Naive B cell (primary cell): ENCODE data around the gene TSPAN2. TPM values are rescaled to one million over a fixed set of nuclear protein-coding genes. Genes with fewer than 3 reads are reported as not detected.

Source experiments
- ATAC-seq, 2 donors: fragments of 150-1000 bp; cut with Tn5 transposase; 2 replicates each; pipeline ENCODE4 v1.10.0; 2021; ENCODE audit warnings: low read depth in 2 of 2, mild to moderate bottlenecking in 2 of 2, moderate library complexity in 2 of 2
- DNase-seq: peaks from one replicate; pipeline ENCODE4 v3.0.0; 2022
- H3K27ac Mint-ChIP-seq, 6 donors: one replicate each; pipeline ENCODE4 v1.8.0; 2020 to 2022; ENCODE audit warnings: mild to moderate bottlenecking in 6 of 6, mixed read lengths in 6 of 6, moderate library complexity in 5 of 6, inconsistent platforms in 2 of 6
- H3K27me3 Mint-ChIP-seq, 3 donors: one replicate each; pipeline ENCODE4 v1.8.0; 2021 to 2022; ENCODE audit warnings: mixed read lengths in 3 of 3, mild to moderate bottlenecking in 1 of 3
- H3K36me3 Mint-ChIP-seq, 2 donors: one replicate each; pipeline ENCODE4 v1.8.0; 2020 to 2022; ENCODE audit warnings: mixed read lengths in 2 of 2, inconsistent platforms in 1 of 2, mild to moderate bottlenecking in 1 of 2
- H3K4me1 Mint-ChIP-seq, 3 donors: one replicate each; pipeline ENCODE4 v1.8.0; 2020 to 2022; ENCODE audit warnings: mixed read lengths in 3 of 3, inconsistent platforms in 1 of 3, mild to moderate bottlenecking in 1 of 3, moderate library complexity in 1 of 3
- H3K4me3 Mint-ChIP-seq, 8 donors: one replicate each; pipeline ENCODE4 v1.8.0; 2020 to 2022; ENCODE audit warnings: mild to moderate bottlenecking in 8 of 8, mixed read lengths in 8 of 8, moderate library complexity in 8 of 8, inconsistent platforms in 2 of 8
- H3K9me3 Mint-ChIP-seq, 7 donors: one replicate each; pipeline ENCODE4 v1.8.0; 2020 to 2022; ENCODE audit warnings: mixed read lengths in 7 of 7, mild to moderate bottlenecking in 5 of 7, inconsistent platforms in 2 of 7, moderate library complexity in 1 of 7
- polyA plus RNA-seq, 6 donors: library from polyadenylated mRNA; unstranded; fragments of 300-500 nt; fragmentation: Illumina TruSeq; gene quantifications; one replicate each; pipeline ENCODE4 v1.2.3, GENCODE V29; 2021; ENCODE audit warnings: low read depth in 6 of 6

Gene TSPAN2
- polyA plus RNA-seq, 6 donors from 2014 or later: 0.15 to 0.38 (median 0.23) TPM; not detected in 2

DNA sequence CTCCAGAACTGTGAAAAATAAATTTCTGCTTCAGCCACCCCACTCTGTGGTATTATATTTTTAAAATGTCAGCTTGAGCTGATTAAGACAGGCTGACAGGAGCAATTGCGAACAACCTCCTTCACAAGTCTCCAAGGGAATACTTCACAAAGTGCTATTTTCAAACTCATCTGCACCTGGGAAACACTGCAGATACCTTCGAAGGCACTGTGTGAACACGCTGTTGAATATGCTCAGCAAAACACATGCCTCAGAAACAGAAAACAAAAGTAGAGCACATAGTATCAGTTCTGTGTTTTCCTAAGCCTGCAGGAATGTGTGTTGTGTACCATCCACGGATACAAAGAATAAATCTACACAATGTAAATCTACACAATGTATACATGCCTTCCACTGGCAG is 10.6 kb downstream of the TSPAN2 start:
- Mint-ChIP-seq H3K27me3 (peaks cover 6 to 34% (median 18%) of the 10 kb centered on the region in 3 donors), H3K27ac (no peak overlapping the region), H3K9me3 (no peaks in the 10 kb centered on the region), H3K36me3 (no peaks in the 10 kb centered on the region), H3K4me3 (no peak overlapping the region), H3K4me1 (no peaks in the 10 kb centered on the region)
- DNase-seq (no peak), ATAC-seq (no peak)

DNA sequence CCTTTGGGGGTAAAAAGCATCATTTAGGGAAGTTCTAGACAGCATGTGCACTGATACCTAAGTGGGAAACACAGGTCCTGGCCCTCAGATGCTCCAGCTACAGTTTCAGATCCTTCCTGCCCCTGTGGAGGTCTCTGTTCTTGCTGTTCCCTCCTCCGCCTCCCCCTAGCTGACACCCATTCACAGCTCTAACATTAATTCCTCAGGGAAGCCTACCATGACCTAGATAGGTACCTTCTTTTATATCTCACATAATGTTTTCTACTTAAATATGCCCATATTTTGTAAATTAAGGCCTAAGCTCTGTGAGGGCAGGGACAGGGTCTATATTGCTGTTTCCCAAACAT is 11.3 kb downstream of the TSPAN2 start:
- no peaks in the 10 kb centered on the region for H3K9me3 Mint-ChIP-seq
- H3K4me3 Mint-ChIP-seq: no peak overlapping the region

DNA sequence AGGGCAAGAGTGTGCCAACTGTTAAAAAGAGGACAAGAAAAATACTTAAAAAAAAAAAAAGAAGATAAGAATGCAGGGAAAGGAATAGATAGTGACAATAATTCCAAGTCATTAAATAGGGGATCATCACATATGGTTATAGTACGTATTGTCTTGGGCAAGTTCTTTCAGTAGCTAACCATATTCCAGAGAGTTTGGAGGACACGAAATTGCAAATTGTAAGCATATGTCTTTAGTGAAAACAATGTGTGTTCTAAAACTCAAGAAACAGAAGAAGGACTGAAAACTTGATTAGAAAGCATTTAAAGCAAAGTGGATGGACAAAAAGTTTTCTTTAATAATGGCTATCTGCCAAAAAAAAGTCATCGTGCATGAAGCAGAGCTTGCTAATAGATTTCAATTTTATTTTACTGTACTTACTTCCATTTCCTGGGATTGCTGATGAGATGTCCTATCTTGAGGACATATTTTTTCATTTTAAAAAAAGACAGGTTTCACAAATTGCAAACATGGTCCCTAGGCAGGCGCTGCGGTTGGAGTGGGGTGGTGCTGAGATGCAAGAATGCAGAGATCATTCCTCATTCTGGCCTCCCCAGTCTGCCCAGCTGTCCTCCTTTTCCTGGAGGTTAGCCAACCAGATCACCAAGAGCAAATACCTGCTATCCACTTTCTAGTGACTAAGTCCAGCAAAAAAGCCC is 11.9 kb downstream of the TSPAN2 start:
- H3K27ac Mint-ChIP-seq: peak overlapping the region in 3 of 6 donors; percentile 12 to 72 (median 59)
- H3K9me3 Mint-ChIP-seq: no peaks in the 10 kb centered on the region
- no peak overlapping the region for H3K4me3 Mint-ChIP-seq
- DNase-seq: no peak
- no peak for ATAC-seq
- peaks cover 6 to 27% (median 18%) of the 10 kb centered on the region in 3 donors for H3K27me3 Mint-ChIP-seq
- H3K4me1 Mint-ChIP-seq: no peaks in the 10 kb centered on the region
- H3K36me3 Mint-ChIP-seq: no peaks in the 10 kb centered on the region

More for the DNA sequence above, 11.3 kb downstream of the TSPAN2 start:
- H3K4me1 Mint-ChIP-seq: no peaks in the 10 kb centered on the region
- no peaks in the 10 kb centered on the region for H3K36me3 Mint-ChIP-seq
- peaks cover 6 to 27% (median 18%) of the 10 kb centered on the region in 3 donors for H3K27me3 Mint-ChIP-seq
- no peak overlapping the region for H3K27ac Mint-ChIP-seq
- ATAC-seq: no peak
- no peak for DNase-seq

DNA sequence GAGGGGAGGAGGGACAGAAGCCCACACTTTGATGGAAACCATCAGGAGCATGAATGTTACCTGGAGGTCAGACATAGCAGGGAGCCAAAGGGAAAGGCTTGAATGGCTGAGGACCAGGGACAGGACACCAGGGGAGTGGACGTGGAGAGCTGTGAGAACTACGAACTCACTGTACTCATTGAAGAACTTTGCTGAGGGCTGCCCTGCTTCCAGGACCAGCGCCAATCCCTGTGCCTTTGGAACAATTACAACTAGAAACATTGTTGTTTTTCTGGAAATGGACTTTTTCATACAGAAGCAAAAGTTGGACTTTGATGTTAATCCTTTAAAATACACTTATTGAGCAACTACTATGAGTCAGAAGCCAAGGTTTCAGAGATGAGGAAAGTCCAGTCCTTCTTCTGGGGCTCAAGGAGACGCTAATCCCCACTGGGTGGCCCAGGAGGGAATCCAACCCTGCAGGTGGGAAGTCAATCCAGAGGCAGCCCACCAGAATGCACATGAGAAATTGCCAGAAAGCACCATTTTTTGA is 12.9 kb downstream of the TSPAN2 start:
- DNase-seq (no peak), ATAC-seq (no peak)
- Mint-ChIP-seq H3K36me3 (no peaks in the 10 kb centered on the region), H3K27ac (peak overlapping the region in 1 of 6 donors; percentile 85), H3K27me3 (peaks cover 6 to 27% (median 18%) of the 10 kb centered on the region in 3 donors), H3K4me3 (no peak overlapping the region), H3K4me1 (no peaks in the 10 kb centered on the region), H3K9me3 (no peaks in the 10 kb centered on the region)

DNA sequence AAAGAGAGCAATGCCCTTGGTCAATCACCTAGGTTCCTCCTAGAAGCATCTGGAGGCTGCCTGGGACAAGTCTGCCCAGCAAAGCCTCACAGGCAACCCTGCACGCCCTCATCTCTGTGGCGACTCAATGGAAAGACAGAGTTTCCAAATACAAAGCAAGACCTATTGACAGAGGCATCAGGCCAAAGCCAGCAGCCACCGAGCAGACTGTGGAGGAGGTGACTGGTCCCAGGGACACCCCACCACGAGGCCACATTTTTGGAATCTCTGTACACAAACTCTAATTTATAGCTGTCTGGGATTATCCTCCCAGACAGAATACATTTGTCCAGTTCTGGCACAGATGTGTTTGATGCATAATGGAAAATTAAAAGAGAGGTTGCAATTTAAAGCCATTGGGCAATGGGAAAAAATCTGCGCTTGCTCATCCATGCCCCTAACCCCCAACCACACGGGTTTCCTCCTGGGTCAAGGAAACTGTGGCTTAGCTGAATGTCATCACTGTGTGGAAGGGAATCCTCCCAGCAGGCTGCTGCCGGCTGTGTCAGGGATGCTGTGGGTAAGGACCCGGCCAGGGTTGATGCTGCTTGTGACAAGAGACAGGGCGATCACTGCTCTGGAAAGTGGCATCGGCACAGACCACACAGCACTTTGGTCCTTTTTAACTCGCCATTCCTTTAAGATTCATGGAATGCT is 14.3 kb downstream of the TSPAN2 start:
- peaks cover 6 to 23% (median 18%) of the 10 kb centered on the region in 3 donors for H3K27me3 Mint-ChIP-seq
- H3K9me3 Mint-ChIP-seq: no peaks in the 10 kb centered on the region
- ATAC-seq (no peak), DNase-seq (no peak)
- no peaks in the 10 kb centered on the region for H3K36me3 Mint-ChIP-seq
- no peaks in the 10 kb centered on the region for H3K4me1 Mint-ChIP-seq
- H3K27ac Mint-ChIP-seq: no peak overlapping the region
- H3K4me3 Mint-ChIP-seq: no peak overlapping the region

DNA sequence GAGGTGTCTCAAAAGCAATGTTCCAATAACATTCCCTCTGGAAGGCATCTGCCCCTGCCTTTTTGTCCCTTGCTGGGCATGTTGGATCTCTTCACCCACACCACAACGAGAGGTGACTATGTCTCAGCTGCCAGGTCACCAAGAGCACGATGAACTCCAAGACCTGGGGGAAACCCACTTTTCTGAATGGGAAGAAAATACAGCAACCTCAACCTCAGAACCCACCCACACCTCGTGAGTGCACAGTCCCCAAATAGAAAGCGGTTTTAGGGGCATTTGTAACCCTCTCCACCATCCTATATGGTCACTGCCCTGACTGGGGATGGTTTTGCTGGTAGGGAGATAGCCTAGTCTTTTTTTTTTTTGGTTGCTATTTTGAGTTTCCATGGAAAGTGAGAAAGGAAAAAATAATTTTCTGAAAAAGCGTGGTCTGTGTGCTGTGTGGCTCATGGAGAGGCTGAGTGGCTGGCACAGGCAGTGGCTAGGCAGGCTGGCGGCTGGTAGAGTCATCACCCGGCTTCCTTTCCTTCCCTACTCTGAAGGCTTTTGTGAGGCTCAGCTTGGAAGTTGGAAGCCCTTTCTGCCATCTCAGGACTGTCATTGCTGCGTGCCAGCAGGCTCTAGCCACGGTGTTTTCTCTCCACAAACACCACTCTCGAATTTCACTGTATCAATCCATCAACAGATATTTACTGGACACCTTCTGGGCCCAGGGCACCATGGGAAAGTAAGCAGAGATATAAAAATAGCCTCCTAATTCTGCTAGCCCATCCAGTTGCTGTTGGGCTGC is 15.8 kb downstream of the TSPAN2 start:
- H3K4me3 Mint-ChIP-seq: no peak overlapping the region
- H3K27me3 Mint-ChIP-seq: peaks cover 6 to 22% (median 18%) of the 10 kb centered on the region in 3 donors
- no peaks in the 10 kb centered on the region for H3K9me3 Mint-ChIP-seq
- ATAC-seq: no peak
- H3K36me3 Mint-ChIP-seq: no peaks in the 10 kb centered on the region
- no peak overlapping the region for H3K27ac Mint-ChIP-seq
- no peaks in the 10 kb centered on the region for H3K4me1 Mint-ChIP-seq
- no peak for DNase-seq

DNA sequence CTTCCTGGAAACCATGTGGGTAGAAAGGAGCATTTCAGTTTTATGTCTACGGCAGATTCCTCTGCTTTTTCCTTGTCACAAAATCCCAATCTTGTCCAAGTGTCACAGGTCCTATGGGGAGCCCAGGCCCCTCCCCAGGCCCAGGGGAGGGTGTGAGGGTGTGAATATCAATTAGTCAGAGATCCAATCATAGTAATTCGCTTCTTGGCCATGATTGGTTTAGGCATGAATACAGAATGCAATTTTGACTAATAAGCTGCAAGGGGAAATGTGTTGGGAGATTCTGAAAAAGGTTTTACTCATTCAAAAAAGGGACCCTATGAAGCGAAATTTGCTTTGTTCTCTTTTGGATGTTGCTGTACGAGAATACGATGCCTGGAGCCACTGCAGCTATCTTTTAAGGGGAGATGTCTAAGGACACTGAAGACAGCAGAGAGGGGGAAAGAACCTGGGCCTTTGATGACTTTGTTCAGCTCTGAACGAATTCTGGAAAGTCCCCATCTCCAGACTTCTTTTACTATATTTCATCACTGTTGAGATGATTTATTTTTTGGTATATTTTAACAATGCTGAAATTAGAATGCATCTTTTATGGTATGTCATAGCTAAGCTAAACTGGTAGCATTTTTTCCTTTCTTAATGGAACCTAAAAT is 18.2 kb downstream of the TSPAN2 start:
- Mint-ChIP-seq H3K27me3 (peaks cover 6 to 19% (median 15%) of the 10 kb centered on the region in 3 donors), H3K27ac (no peak overlapping the region), H3K4me1 (no peaks in the 10 kb centered on the region), H3K36me3 (no peaks in the 10 kb centered on the region), H3K9me3 (no peaks in the 10 kb centered on the region), H3K4me3 (no peak overlapping the region)
- no peak for DNase-seq
- no peak for ATAC-seq

DNA sequence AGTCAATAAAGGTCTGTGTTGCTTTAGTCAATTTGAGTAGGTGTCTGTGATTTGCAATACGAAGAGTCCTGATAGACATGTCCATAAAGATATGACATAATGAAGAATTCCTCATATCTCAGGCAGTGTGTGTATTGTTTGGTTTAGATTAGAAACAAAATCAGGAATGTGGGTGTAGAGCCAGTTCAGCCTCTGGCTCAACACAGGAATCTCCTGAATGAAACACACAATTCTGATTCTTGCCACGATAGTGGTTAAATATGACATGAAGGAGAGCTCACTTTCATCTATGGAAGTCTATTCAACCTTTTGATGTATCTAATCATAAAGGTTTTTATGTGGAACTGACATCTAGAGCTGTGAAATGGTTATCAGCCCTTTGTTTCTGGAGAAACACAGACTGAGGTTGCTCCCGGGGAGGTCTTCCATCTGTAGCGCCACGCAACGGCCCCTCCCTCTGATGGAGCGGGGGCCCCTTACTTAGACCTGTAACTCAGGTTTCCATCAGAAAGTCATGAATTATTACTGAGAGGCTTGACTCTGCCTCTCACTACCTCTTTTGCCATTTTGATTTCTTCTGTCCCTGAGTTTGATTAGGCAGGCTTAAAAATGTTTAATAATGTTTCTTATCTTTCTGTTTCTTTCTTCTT is 19.5 kb downstream of the TSPAN2 start:
- H3K27me3 Mint-ChIP-seq: peaks cover 0 to 9% (median 7%) of the 10 kb centered on the region in 3 donors
- H3K4me3 Mint-ChIP-seq: no peak overlapping the region
- no peak overlapping the region for H3K27ac Mint-ChIP-seq
- H3K4me1 Mint-ChIP-seq: no peaks in the 10 kb centered on the region
- ATAC-seq: no peak
- H3K9me3 Mint-ChIP-seq: no peaks in the 10 kb centered on the region
- no peak for DNase-seq
- H3K36me3 Mint-ChIP-seq: no peaks in the 10 kb centered on the region

DNA sequence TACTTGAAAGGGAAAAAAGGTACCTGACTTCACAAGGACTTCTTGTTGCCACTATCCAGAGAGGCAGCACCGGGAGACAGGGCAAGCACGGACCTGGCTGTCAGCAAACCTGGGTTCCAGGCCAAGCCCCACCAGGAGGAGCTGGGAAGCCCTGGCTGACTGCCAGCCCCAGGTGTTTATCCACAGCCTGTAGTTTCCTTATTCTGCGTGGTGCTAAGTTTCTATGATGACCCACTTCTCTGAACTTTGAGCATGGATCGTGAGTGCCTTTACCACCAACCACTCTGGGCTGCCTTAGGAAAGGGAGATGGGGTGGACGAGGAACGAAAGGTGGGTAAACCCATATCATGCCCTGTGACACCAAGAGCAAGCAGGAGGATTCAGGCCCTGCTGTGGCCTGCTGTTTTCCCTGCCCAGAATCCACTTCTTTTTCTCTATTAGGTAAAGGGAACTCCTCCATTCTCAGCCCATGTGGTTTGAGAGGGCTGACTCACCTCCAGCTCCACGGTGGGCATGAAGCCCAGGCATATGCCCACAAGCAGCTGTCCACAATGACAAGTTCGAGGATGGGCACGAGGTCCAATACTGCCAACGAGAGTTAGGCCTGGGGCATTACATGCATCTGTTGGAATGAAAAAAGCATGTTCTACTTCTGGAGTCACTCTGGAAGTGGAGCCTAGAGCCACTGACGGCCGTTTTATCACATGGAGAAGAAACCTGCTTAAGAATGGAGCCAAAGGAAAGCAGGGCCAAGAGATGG is 20.3 kb downstream of the TSPAN2 start:
- H3K27ac Mint-ChIP-seq: no peak overlapping the region
- no peak overlapping the region for H3K4me3 Mint-ChIP-seq
- no peak for DNase-seq
- H3K9me3 Mint-ChIP-seq: peaks cover 0 to under 1% (median 0%) of the 10 kb centered on the region in 7 donors
- ATAC-seq: no peak
- peaks cover 0 to 1% (median 1%) of the 10 kb centered on the region in 3 donors for H3K27me3 Mint-ChIP-seq
- H3K36me3 Mint-ChIP-seq: no peaks in the 10 kb centered on the region
- H3K4me1 Mint-ChIP-seq: peaks cover 0 to 2% (median 0%) of the 10 kb centered on the region in 3 donors

DNA sequence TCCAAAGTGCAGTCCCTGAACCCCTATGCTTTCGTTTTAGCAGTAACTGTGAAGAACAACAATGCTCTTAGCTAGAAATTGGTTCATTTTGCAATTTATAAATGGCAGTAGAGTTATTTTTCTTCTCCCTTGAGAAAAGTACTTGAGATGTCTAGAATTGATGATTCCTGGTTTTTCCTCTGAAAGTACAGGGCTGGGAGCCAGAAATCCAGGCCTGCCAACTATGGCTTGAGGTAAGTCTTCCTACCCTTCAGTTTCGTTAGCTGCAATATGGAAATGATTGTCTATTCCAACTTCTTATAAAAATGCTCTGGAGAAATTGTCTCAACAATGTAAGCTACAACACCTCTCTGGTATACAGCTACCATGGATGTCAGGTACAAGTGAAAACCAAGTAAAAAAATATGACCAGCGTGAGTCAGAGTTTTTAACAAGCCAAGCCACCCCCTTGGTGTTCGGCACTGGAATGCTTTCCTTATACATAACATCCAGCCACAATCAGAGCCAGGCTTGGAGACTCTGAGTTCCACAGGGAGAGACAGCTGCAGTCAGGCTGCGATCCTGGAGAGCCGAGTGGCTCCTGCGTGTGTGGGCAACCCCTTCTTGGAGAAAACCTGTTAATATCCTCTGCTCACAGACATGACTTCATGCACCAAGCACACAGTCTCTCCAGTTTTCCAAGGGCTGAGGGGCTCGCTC is 22.0 kb downstream of the TSPAN2 start:
- H3K4me1 Mint-ChIP-seq: peaks cover 0 to 12% (median 5%) of the 10 kb centered on the region in 3 donors
- H3K27ac Mint-ChIP-seq: no peak overlapping the region
- no peak for ATAC-seq
- H3K4me3 Mint-ChIP-seq: no peak overlapping the region
- H3K36me3 Mint-ChIP-seq: no peaks in the 10 kb centered on the region
- no peak for DNase-seq
- H3K9me3 Mint-ChIP-seq: peaks cover 0 to 3% (median 0%) of the 10 kb centered on the region in 7 donors
- no peaks in the 10 kb centered on the region for H3K27me3 Mint-ChIP-seq

DNA sequence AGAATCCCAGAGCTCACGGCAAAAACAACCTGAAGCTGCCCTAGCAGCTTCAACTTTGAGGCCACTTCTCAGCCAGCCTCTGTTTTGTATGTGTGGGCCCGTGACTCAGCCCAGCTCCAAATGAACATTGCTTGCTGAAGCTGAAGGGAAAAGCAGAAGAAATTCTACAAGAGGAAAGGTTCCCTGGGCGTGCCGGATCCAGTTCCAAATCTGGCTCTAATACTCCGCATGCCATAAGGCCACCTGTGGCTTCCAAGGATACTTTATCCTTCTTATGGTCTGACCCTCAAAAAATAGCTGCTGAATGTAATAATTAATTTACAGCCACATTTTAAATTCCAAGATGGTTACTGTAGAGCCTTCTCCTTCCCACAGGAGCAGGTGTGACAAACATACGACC is 24.3 kb downstream of the TSPAN2 start:
- H3K27ac Mint-ChIP-seq: no peak overlapping the region
- DNase-seq (no peak), ATAC-seq (no peak)
- H3K36me3 Mint-ChIP-seq: no peaks in the 10 kb centered on the region
- no peak overlapping the region for H3K4me3 Mint-ChIP-seq
- peaks cover 0 to 3% (median 0%) of the 10 kb centered on the region in 7 donors for H3K9me3 Mint-ChIP-seq
- peaks cover 0 to 16% (median 5%) of the 10 kb centered on the region in 3 donors for H3K4me1 Mint-ChIP-seq
- H3K27me3 Mint-ChIP-seq: no peaks in the 10 kb centered on the region

DNA sequence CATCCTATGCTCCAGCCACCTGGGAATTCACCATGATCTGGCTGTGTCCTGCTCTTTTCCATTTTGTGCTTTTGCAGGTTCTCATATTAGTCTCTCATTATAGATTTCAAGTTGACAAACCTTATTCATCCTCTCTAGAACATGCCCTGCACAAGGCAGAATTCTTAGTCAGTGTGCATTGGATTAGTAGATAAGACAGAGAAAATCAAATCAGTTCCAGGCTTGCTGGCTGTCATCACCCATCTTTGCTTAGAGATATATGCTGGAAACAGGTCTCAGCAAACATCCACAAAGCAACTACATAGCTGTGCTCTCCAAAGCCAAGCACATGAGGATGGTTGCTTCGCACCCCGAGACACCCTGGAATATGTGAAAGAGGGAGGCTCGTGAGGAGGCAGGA is 24.8 kb downstream of the TSPAN2 start:
- peaks cover 0 to 3% (median 0%) of the 10 kb centered on the region in 7 donors for H3K9me3 Mint-ChIP-seq
- no peak for DNase-seq
- H3K27me3 Mint-ChIP-seq: no peaks in the 10 kb centered on the region
- peak overlapping the region in 1 of 6 donors; percentile 22 for H3K27ac Mint-ChIP-seq
- peaks cover 0 to 16% (median 5%) of the 10 kb centered on the region in 3 donors for H3K4me1 Mint-ChIP-seq
- H3K36me3 Mint-ChIP-seq: no peaks in the 10 kb centered on the region
- no peak overlapping the region for H3K4me3 Mint-ChIP-seq
- no peak for ATAC-seq
